Epithelial cell of esophagus (primary cell): ENCODE results near the gene ST7L.
A peak's percentile ranks its signal among the peaks of the same experiment; 100 is the strongest.

ENCODE experiments used
- DNase-seq: peaks from one replicate; pipeline ENCODE4 v3.0.0; 2010; ENCODE audit warnings: low read depth
- H3K4me3 ChIP-seq: 2 replicates; pipeline ENCODE4 v1.5.1; 2011; ENCODE audit warnings: mild to moderate bottlenecking, low read length, control low read depth
- TF ChIP-seq, protein P1 (sequence below): IDR thresholded peaks from 2 replicates; pipeline ENCODE4 v1.5.1; 2011; ENCODE audit warnings: low read depth, mild to moderate bottlenecking, low read length, control low read depth, inconsistent platforms; ENCODE audit not compliant: insufficient read depth; ENCODE audit errors: missing control alignments

The ST7L gene

DNA sequence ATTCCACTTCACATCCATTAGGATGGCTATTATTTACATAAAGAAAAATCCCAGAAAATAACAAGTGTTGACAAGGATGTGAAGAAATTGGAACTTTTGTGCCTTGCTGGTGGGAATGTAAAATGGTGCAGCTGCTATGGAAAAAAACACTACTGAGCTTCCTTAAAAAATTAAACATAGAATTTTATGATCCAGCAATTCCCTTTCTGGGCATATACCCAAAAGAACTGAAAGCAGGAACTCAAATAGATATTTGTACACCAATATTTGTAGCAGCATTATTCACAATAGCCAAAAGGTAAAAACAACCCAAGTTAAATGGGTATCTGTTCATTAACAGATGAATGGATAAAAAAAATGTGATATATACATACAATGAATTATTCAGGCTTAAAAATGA is 64.5 kb downstream of the ST7L start:
- H3K4me3 ChIP-seq, result no peak overlapping the region
- DNase-seq, result no peak
- TF ChIP-seq, protein P1, sequence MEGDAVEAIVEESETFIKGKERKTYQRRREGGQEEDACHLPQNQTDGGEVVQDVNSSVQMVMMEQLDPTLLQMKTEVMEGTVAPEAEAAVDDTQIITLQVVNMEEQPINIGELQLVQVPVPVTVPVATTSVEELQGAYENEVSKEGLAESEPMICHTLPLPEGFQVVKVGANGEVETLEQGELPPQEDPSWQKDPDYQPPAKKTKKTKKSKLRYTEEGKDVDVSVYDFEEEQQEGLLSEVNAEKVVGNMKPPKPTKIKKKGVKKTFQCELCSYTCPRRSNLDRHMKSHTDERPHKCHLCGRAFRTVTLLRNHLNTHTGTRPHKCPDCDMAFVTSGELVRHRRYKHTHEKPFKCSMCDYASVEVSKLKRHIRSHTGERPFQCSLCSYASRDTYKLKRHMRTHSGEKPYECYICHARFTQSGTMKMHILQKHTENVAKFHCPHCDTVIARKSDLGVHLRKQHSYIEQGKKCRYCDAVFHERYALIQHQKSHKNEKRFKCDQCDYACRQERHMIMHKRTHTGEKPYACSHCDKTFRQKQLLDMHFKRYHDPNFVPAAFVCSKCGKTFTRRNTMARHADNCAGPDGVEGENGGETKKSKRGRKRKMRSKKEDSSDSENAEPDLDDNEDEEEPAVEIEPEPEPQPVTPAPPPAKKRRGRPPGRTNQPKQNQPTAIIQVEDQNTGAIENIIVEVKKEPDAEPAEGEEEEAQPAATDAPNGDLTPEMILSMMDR, result no peak

DNA sequence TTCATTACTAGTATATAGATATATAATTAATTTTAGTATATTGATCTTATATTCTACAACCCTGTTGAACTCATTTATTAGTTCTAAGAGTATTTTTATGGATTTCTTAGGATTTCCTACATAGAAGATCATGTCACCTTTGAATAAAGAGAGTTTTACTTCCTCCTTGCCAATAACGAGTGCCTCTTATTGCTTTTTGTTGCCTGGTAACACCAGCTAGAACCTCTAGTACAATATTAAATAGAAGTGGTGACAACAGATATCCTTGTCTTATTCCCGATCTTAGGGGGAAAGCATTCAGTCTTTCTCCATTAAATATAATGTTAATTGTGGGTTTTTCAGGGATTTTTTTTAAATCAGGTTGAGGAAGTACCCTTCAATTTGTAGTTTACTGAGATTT is 69.4 kb downstream of the ST7L start:
- TF ChIP-seq, protein P1, result no peak
- H3K4me3 ChIP-seq, result no peak overlapping the region
- no peak for DNase-seq

DNA sequence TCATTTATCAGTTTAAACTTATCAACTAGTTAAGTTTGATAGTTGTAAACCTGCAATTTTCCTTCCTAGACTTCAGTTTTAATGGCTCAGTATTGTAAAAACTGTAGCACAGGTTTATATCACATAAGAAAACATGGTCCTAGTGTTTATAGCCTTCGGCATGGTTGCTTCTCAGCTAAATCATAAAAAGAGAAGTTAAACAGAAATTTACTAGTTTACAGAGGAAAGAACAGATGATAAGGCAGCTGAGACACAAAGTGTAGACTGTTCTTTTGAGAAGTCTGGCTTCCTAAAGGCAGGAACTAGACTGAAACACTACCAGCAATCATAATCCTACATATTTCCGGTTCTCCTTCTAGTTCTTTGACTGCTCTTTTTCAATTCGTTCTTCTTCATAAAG is 70.4 kb downstream of the ST7L start:
- TF ChIP-seq, protein P1, result no peak
- DNase-seq, result no peak

DNA sequence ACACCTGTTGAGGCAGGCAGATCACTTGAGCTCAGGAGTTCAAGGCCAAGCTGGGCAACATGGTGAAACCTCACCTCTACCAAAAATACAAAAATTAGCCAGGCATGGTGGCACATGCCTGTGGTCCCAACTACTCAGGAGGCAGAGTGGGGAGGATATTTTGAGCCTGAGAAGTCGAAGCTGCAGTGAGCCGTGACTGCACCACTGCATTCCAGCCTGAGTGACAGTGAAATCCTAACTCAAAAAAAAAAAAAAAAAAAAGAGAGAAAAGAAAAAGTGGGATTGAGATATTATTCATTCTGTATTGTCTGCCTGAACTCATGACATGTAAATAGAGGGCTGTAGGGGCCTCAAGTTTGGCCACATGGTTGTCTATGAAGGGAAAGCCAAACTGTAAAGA is 72.9 kb downstream of the ST7L start:
- no peak for DNase-seq
- no peak overlapping the region for H3K4me3 ChIP-seq
- TF ChIP-seq, protein P1, result no peak

More for the DNA sequence above, 70.4 kb downstream of the ST7L start:
- no peak overlapping the region for H3K4me3 ChIP-seq

DNA sequence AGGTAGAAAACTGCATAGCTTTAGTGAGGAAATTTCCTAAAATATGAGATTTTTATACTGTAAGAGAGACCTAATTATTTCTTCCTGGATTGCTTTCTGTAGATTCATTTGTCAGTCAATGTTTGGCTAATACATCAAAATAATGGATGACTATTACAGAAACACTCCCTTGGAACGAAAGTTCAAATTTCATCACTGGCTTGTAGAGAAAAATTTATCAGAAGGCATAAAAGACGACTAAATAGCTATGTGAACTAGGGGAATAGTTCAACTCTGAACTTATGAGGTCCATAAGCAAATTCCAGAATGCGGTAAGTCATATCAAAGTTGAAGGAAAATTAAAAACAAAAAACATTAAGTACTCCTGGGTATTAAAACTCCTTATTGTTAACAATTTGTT is 74.2 kb downstream of the ST7L start:
- peak; percentile 57 for DNase-seq
- no peak overlapping the region for H3K4me3 ChIP-seq
- TF ChIP-seq, protein P1, result no peak

DNA sequence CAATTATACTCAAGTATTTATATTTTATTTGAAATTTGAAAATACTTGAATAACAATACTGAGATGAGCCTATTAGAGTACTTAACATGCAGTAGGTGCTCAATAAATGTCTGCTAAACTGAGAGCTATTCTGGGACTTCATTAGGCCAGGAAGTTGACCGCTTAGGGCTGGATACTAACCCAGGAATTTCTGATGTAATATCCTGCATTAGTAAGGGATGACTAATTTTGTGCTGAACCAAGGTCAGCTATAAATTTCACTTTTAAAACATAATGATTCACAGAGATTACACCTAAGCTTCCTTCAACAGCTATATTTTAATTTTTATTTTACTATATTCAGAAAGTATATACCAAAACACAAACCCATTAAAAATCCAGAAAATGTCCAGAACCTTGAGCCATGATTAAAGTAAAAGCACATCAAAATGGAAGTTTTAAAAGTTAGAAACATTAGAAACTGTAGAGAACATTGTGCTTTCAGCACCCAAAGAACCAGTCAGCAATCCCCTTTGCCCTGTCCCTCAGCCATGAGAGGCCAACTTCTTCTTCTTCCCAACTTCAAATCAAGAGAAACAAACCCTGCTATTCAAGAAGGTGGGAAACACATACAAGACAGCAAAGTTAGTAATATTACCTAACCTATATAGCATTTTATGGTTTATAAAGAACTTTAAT is 74.8 kb downstream of the ST7L start:
- TF ChIP-seq, protein P1, result no peak
- DNase-seq, result peak; percentile 91
- H3K4me3 ChIP-seq, result no peak overlapping the region
